HEK293 (cell line): ENCODE results near the gene DGKD.

ENCODE experiments used
- CTCF ChIA-PET: fragments of 350-600 bp; formaldehyde crosslinking; extraction: SDS; loops from one replicate; lab custom pipeline; 2021; ENCODE audit warnings: antibody characterized with exemption; lab: Yijun Ruan, JAX
- POLR2A ChIA-PET: fragments of 300-600 bp; formaldehyde crosslinking; extraction: SDS; loops from one replicate; lab custom pipeline; 2020; ENCODE audit warnings: antibody characterized with exemption, inconsistent platforms; lab: Yijun Ruan, JAX
- H3K27ac ChIP-seq: fragments of 200-500 bp; sonication (Bioruptor generic); 2 replicates; pipeline ENCODE4 v1.5.1; 2014; ENCODE audit warnings: low read depth, low read length, control low read depth, inconsistent platforms; ENCODE audit errors: extremely low read depth
- H3K36me3 ChIP-seq, 2 experiments: fragments of 200-500 bp in 1 of 2; sonication (Bioruptor generic) in 1 of 2; 1 replicate in 1 of 2; 2 replicates in 1 of 2; pipeline ENCODE4 v1.5.1; 2014 to 2017; ENCODE audit warnings: inconsistent platforms in 2 of 2, low read length in 2 of 2; ENCODE audit not compliant: control insufficient read depth in 2 of 2, insufficient read depth in 1 of 2
- H3K4me1 ChIP-seq: fragments of 200-500 bp; sonication (Bioruptor generic); 2 replicates; pipeline ENCODE4 v1.5.1; 2014; ENCODE audit warnings: mild to moderate bottlenecking, low read length, inconsistent platforms; ENCODE audit not compliant: control insufficient read depth, insufficient read depth
- H3K4me3 ChIP-seq: 2 replicates; pipeline ENCODE4 v1.5.1; 2011; ENCODE audit warnings: low read depth, mild to moderate bottlenecking, control low read depth, low read length, moderate library complexity
- H3K9me3 ChIP-seq: fragments of 200-500 bp; sonication (Bioruptor generic); 2 replicates; pipeline ENCODE4 v1.5.1; 2014; ENCODE audit warnings: low read depth, low read length, inconsistent platforms; ENCODE audit not compliant: control insufficient read depth, insufficient read depth
- BCL11A ChIP-seq: fragments of 450-650 bp; formaldehyde crosslinking; IDR thresholded peaks from 2 replicates; pipeline ENCODE4 v1.5.1; 2016; ENCODE audit warnings: low read depth, missing biosample characterization, missing genetic modification characterization
- CTCF ChIP-seq: fragments of 450-650 bp; formaldehyde crosslinking; IDR thresholded peaks from 2 replicates; pipeline ENCODE4 v1.5.1; 2016; ENCODE audit warnings: missing biosample characterization, missing genetic modification characterization
- GLI4 ChIP-seq: fragments of 450-650 bp; formaldehyde crosslinking; IDR thresholded peaks from 2 replicates; pipeline ENCODE4 v1.5.1; 2016; ENCODE audit warnings: missing biosample characterization, missing genetic modification characterization
- KLF7 ChIP-seq: fragments of 450-650 bp; formaldehyde crosslinking; IDR thresholded peaks from 2 replicates; pipeline ENCODE4 v1.5.1; 2016; ENCODE audit warnings: missing biosample characterization, missing genetic modification characterization, borderline replicate concordance
- PRDM2 ChIP-seq: fragments of 450-650 bp; formaldehyde crosslinking; IDR thresholded peaks from 2 replicates; pipeline ENCODE4 v1.5.1; 2016; ENCODE audit warnings: missing biosample characterization, missing genetic modification characterization, borderline replicate concordance
- PRDM4 ChIP-seq: fragments of 450-650 bp; formaldehyde crosslinking; IDR thresholded peaks from 2 replicates; pipeline ENCODE4 v1.5.1; 2017; ENCODE audit warnings: missing biosample characterization, missing genetic modification characterization
- WT1 ChIP-seq: fragments of 450-650 bp; formaldehyde crosslinking; IDR thresholded peaks from 2 replicates; pipeline ENCODE4 v1.5.1; 2016; ENCODE audit warnings: missing biosample characterization, missing genetic modification characterization
- YY1 ChIP-seq: fragments of 450-650 bp; formaldehyde crosslinking; IDR thresholded peaks from 2 replicates; pipeline ENCODE4 v1.5.1; 2018; ENCODE audit warnings: missing biosample characterization, missing genetic modification characterization
- ZBTB48 ChIP-seq: fragments of 450-650 bp; formaldehyde crosslinking; IDR thresholded peaks from 2 replicates; pipeline ENCODE4 v1.5.1; 2016; ENCODE audit warnings: missing biosample characterization, missing genetic modification characterization
- ZEB2 ChIP-seq: fragments of 450-650 bp; formaldehyde crosslinking; IDR thresholded peaks from 2 replicates; pipeline ENCODE4 v1.5.1; 2016; ENCODE audit warnings: missing biosample characterization, missing genetic modification characterization
- ZNF132 ChIP-seq: fragments of 450-650 bp; formaldehyde crosslinking; IDR thresholded peaks from 2 replicates; pipeline ENCODE4 v1.5.1; 2017; ENCODE audit warnings: missing biosample characterization, missing genetic modification characterization, borderline replicate concordance
- ZNF133 ChIP-seq: fragments of 450-650 bp; formaldehyde crosslinking; IDR thresholded peaks from 2 replicates; pipeline ENCODE4 v1.5.1; 2016; ENCODE audit warnings: missing biosample characterization, missing genetic modification characterization
- ZNF140 ChIP-seq: fragments of 450-650 bp; formaldehyde crosslinking; IDR thresholded peaks from 2 replicates; pipeline ENCODE4 v1.5.1; 2016; ENCODE audit warnings: missing biosample characterization, missing genetic modification characterization
- ZNF473 ChIP-seq: fragments of 450-650 bp; formaldehyde crosslinking; IDR thresholded peaks from 2 replicates; pipeline ENCODE4 v1.5.1; 2017; ENCODE audit warnings: missing biosample characterization, missing genetic modification characterization
- ZNF561 ChIP-seq: fragments of 450-650 bp; IDR thresholded peaks from 2 replicates; pipeline ENCODE4 v1.5.1; 2018; ENCODE audit warnings: missing biosample characterization, missing genetic modification characterization, borderline replicate concordance
- ZNF585B ChIP-seq: fragments of 450-650 bp; formaldehyde crosslinking; IDR thresholded peaks from 2 replicates; pipeline ENCODE4 v1.5.1; 2016; ENCODE audit warnings: missing biosample characterization, missing genetic modification characterization
- ZNF670 ChIP-seq: fragments of 450-650 bp; formaldehyde crosslinking; IDR thresholded peaks from 2 replicates; pipeline ENCODE4 v1.5.1; 2016; ENCODE audit warnings: missing biosample characterization, missing genetic modification characterization, low read depth
- ZNF747 ChIP-seq: fragments of 450-650 bp; formaldehyde crosslinking; IDR thresholded peaks from 2 replicates; pipeline ENCODE4 v1.5.1; 2016; ENCODE audit warnings: missing biosample characterization, missing genetic modification characterization
- ZSCAN23 ChIP-seq: fragments of 450-650 bp; formaldehyde crosslinking; IDR thresholded peaks from 2 replicates; pipeline ENCODE4 v1.5.1; 2016; ENCODE audit warnings: missing biosample characterization, missing genetic modification characterization

The DGKD gene

GRCh38 chr2:233450864-233451575 is 96.7 kb downstream of the DGKD start:
- no peak overlapping the region for H3K4me3 ChIP-seq
- TF ChIP-seq YY1 (no peak), ZNF133 (no peak), ZEB2 (tag by site-specific recombination) (no peak), WT1 (tag by site-specific recombination) (no peak), PRDM4 (tag by site-specific recombination) (no peak), ZNF585B (tag by site-specific recombination) (no peak), ZNF140 (tag by site-specific recombination) (no peak), ZNF561 (no peak)
- TF ChIP-seq, all 188 proteins: peak for 0
- no peaks in the 10 kb centered on the region for H3K4me1 ChIP-seq
- CTCF ChIA-PET: no interaction called here
- POLR2A ChIA-PET: no interaction called here
- H3K27ac ChIP-seq: no peak overlapping the region
- H3K36me3 ChIP-seq: peaks cover 3 to 89% of the 10 kb centered on the region in 2 experiments; a peak in 2 of 3 replicates
- H3K9me3 ChIP-seq: no peaks in the 10 kb centered on the region

GRCh38 chr2:233451950-233452349 is 97.7 kb downstream of the DGKD start:
- CTCF ChIA-PET: no interaction called here
- POLR2A ChIA-PET: no interaction called here
- no peak for TF ChIP-seq ZNF670 (tag by site-specific recombination)
- TF ChIP-seq, all 188 proteins: peak for 0
- Histone ChIP-seq H3K4me1 (no peaks in the 10 kb centered on the region), H3K27ac (no peak overlapping the region), H3K9me3 (no peaks in the 10 kb centered on the region), H3K36me3 (peaks cover 3 to 89% of the 10 kb centered on the region in 2 experiments; a peak in 2 of 3 replicates), H3K4me3 (no peak overlapping the region)

GRCh38 chr2:233453111-233453915 is 99.0 kb downstream of the DGKD start:
- H3K27ac ChIP-seq: no peak overlapping the region
- H3K4me3 ChIP-seq: no peak overlapping the region
- CTCF ChIA-PET: interaction anchor here (0.5 to 1.3 kb wide), 2 partner anchors 379 to 381 kb away, joined by 3 to 6 read pairs; no protein-coding TSS in a partner anchor
- peaks cover 3 to 93% of the 10 kb centered on the region in 2 experiments; a peak in 2 of 3 replicates for H3K36me3 ChIP-seq
- POLR2A ChIA-PET: no interaction called here
- no peaks in the 10 kb centered on the region for H3K4me1 ChIP-seq
- H3K9me3 ChIP-seq: no peaks in the 10 kb centered on the region
- TF ChIP-seq BCL11A: no peak
- TF ChIP-seq ZNF747 (tag by site-specific recombination): no peak
- no peak for TF ChIP-seq CTCF (tag by site-specific recombination)
- TF ChIP-seq GLI4 (tag by site-specific recombination): no peak
- no peak for TF ChIP-seq KLF7 (tag by site-specific recombination)
- no peak for TF ChIP-seq ZNF473
- TF ChIP-seq YY1: no peak
- TF ChIP-seq PRDM2: no peak
- TF ChIP-seq ZNF132 (tag by site-specific recombination): no peak
- TF ChIP-seq ZSCAN23: no peak
- TF ChIP-seq ZBTB48 (tag by site-specific recombination): no peak
